ENCODE results near the gene RANBP1. TPM values are rescaled to one million over a fixed set of nuclear protein-coding genes. Genes with fewer than 3 reads are reported as not detected.

RANBP1 gene
- total and polyA plus RNA-seq, 4 donors: 111 to 210 (median 177) TPM

- no peaks in the 10 kb centered on the region for H3K9me3 ChIP-seq (ENCODE audit: control insufficient read depth, insufficient read depth, low read length)
- no peak overlapping the region for H3K4me3 ChIP-seq (ENCODE audit: low read depth, low read length)
- peaks cover 92% of the 10 kb centered on the region for H3K36me3 ChIP-seq (ENCODE audit: control insufficient read depth, insufficient read depth, low read length)
- 85% methylated on average over 6 of the region's 11 CpGs for WGBS (ENCODE audit: insufficient coverage)
- no peak for DNase-seq (ENCODE audit: low read depth in 4 of 6, low spot score in 6 of 6)
- no peak overlapping the region for H3K27ac ChIP-seq (ENCODE audit: low read depth, low read length)
- no peaks in the 10 kb centered on the region for H3K27me3 ChIP-seq (ENCODE audit: control insufficient read depth, insufficient read depth, low read length)
- peaks cover 11% of the 10 kb centered on the region for H3K4me1 ChIP-seq (ENCODE audit: control insufficient read depth, insufficient read depth, low read length)
Measured at GRCh38 chr22:20124083-20124787, 8.3 kb downstream of the RANBP1 start.

GRCh38 chr22:20125201-20126174, 9.6 kb downstream of the RANBP1 start:
- Histone ChIP-seq H3K36me3 (ENCODE audit: control insufficient read depth, insufficient read depth, low read length) (peaks cover 80% of the 10 kb centered on the region), H3K27me3 (ENCODE audit: control insufficient read depth, insufficient read depth, low read length) (no peaks in the 10 kb centered on the region), H3K4me3 (ENCODE audit: low read depth, low read length) (no peak overlapping the region), H3K4me1 (ENCODE audit: control insufficient read depth, insufficient read depth, low read length) (peaks cover 13% of the 10 kb centered on the region), H3K9me3 (ENCODE audit: control insufficient read depth, insufficient read depth, low read length) (no peaks in the 10 kb centered on the region), H3K27ac (ENCODE audit: low read depth, low read length) (no peak overlapping the region)
- no peak for DNase-seq (ENCODE audit: low read depth in 4 of 6, low spot score in 6 of 6)
- WGBS (ENCODE audit: insufficient coverage): 94% methylated on average over 28 of the region's 32 CpGs

DNA sequence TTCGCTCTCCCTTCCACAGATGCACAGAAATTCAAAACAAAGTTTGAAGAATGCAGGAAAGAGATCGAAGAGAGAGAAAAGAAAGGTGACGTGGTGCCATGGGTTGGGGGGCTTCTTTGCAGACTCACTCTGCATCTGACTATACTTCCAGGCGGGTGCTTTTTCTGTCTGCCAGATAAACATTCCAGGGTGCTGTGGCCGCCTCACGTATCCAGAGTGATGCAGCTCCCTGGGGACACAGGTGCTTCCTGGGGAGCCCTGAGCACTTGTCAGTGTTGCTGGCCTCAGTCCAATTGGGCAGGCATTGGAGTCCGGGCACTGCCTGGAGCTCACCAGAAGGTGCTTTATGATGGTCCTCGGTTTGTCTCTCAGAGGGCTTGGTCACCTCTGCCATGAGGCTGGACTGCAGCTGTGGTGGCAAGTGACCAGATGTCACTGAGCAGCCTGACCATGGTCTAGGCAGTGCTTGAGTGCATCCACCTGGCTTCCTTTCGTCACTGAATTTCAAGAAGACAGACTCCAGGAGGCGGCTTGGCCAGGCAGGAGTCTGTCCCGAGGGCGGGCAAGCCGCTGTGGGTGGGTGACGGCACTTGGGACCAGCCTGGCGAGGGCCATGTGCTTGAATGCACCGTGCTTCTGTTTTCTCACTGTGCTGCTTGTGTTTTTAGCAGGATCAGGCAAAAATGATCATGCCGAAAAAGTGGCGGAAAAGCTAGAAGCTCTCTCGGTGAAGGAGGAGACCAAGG, 10.6 kb downstream of the RANBP1 start:
- H3K9me3 ChIP-seq (ENCODE audit: control insufficient read depth, insufficient read depth, low read length): no peaks in the 10 kb centered on the region
- H3K36me3 ChIP-seq (ENCODE audit: control insufficient read depth, insufficient read depth, low read length): peaks cover 70% of the 10 kb centered on the region
- H3K4me1 ChIP-seq (ENCODE audit: control insufficient read depth, insufficient read depth, low read length): peaks cover 13% of the 10 kb centered on the region
- DNase-seq (ENCODE audit: low read depth in 4 of 6, low spot score in 6 of 6): no peak
- 89% methylated on average over 14 of the region's 19 CpGs for WGBS (ENCODE audit: insufficient coverage)
- no peak overlapping the region for H3K4me3 ChIP-seq (ENCODE audit: low read depth, low read length)
- H3K27ac ChIP-seq (ENCODE audit: low read depth, low read length): no peak overlapping the region
- no peaks in the 10 kb centered on the region for H3K27me3 ChIP-seq (ENCODE audit: control insufficient read depth, insufficient read depth, low read length)

DNA sequence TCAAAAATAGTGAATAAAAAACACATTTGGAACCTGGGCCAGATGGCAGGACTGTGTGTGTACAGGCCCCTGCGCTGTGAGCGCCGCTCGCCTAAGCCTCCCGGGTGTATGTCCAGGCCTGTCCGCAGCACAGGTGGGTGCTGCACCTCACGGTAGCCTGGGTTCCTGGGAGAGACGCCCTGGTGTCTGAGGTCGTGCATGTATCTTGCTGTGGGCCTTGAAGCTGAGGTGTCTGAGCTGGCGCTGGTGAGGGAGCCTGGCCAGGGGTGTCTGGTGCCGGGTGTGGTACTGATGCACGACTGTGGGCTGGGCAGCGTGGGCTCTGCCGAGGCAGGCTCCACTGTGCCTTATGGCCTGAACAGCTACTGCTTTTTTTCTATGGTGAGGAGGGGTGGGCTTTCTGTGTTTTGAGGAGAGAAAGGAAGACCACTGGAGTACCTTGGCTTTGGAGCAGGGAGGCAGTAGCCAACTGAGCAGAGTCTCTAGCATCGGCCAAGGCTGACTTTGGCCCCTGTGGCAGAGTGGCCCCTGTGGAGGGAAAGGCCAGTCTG, 11.5 kb downstream of the RANBP1 start:
- H3K36me3 ChIP-seq (ENCODE audit: control insufficient read depth, insufficient read depth, low read length): peaks cover 62% of the 10 kb centered on the region
- H3K4me1 ChIP-seq (ENCODE audit: control insufficient read depth, insufficient read depth, low read length): peaks cover 17% of the 10 kb centered on the region

GRCh38 chr22:20127869-20128618, 12.1 kb downstream of the RANBP1 start:
- no peaks in the 10 kb centered on the region for H3K9me3 ChIP-seq (ENCODE audit: control insufficient read depth, insufficient read depth, low read length)
- peaks cover 58% of the 10 kb centered on the region for H3K36me3 ChIP-seq (ENCODE audit: control insufficient read depth, insufficient read depth, low read length)
- H3K4me3 ChIP-seq (ENCODE audit: low read depth, low read length): no peak overlapping the region
- H3K4me1 ChIP-seq (ENCODE audit: control insufficient read depth, insufficient read depth, low read length): peaks cover 24% of the 10 kb centered on the region
- H3K27ac ChIP-seq (ENCODE audit: low read depth, low read length): no peak overlapping the region
- DNase-seq (ENCODE audit: low read depth in 4 of 6, low spot score in 6 of 6): no peak
- 62% methylated on average over 10 of the region's 17 CpGs for WGBS (ENCODE audit: insufficient coverage)
- H3K27me3 ChIP-seq (ENCODE audit: control insufficient read depth, insufficient read depth, low read length): no peaks in the 10 kb centered on the region

More for the DNA sequence above, 11.5 kb downstream of the RANBP1 start:
- DNase-seq (ENCODE audit: low read depth in 4 of 6, low spot score in 6 of 6): no peak
- no peak overlapping the region for H3K4me3 ChIP-seq (ENCODE audit: low read depth, low read length)
- no peaks in the 10 kb centered on the region for H3K9me3 ChIP-seq (ENCODE audit: control insufficient read depth, insufficient read depth, low read length)
- H3K27ac ChIP-seq (ENCODE audit: low read depth, low read length): no peak overlapping the region
- H3K27me3 ChIP-seq (ENCODE audit: control insufficient read depth, insufficient read depth, low read length): no peaks in the 10 kb centered on the region
- 92% methylated on average over 15 of the region's 15 CpGs for WGBS (ENCODE audit: insufficient coverage)

GRCh38 chr22:20128619-20128901, 12.7 kb downstream of the RANBP1 start:
- peaks cover 53% of the 10 kb centered on the region for H3K36me3 ChIP-seq (ENCODE audit: control insufficient read depth, insufficient read depth, low read length)
- WGBS (ENCODE audit: insufficient coverage): 38% methylated on average over 2 of the region's 2 CpGs

DNA sequence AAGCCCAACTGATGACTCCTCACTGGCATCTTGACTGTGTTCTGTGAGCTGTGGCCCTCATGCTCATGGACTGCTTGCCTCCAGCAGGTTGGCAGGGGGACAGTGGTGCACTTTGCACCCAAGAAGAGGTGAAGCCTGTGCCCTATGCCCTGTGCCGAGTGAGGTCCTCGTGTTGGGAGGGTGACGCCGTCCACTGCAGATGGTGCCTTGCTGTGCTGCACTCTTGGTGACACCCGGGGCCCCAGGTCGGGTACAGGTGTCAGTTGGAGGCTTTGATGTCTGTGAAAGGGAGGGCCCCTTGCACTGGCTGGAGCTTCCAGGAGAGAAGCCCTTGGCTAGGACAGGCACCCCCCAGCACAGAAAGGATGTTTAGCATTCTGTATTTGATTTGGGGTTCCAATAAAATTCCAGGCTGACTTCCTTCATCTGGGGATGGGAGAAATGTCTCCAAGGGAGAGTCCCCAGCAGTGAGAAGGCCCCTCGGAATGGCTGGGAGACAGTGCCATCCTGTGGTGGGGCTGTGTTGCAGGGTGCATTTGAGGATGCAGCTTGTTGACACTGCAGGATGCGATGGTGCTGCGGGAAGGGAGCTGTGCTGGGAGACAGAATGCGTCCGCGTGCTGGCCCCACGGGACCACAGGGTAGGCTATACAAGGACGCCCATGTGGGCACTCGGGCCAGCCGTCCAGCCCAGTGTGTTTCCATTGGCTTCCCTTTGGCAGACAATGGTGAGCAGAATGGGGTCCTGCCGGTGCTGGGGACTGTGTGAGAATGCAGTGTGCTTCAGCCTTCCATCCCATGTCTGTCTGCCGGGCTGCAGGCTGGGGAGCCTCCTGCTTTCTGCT, 13.2 kb downstream of the RANBP1 start:
- no peak for DNase-seq (ENCODE audit: low read depth in 4 of 6, low spot score in 6 of 6)
- no peak overlapping the region for H3K27ac ChIP-seq (ENCODE audit: low read depth, low read length)
- no peaks in the 10 kb centered on the region for H3K9me3 ChIP-seq (ENCODE audit: control insufficient read depth, insufficient read depth, low read length)
- peaks cover 52% of the 10 kb centered on the region for H3K36me3 ChIP-seq (ENCODE audit: control insufficient read depth, insufficient read depth, low read length)
- H3K4me1 ChIP-seq (ENCODE audit: control insufficient read depth, insufficient read depth, low read length): peaks cover 35% of the 10 kb centered on the region
- 38% methylated on average over 18 of the region's 18 CpGs for WGBS (ENCODE audit: insufficient coverage)
- H3K4me3 ChIP-seq (ENCODE audit: low read depth, low read length): no peak overlapping the region
- no peaks in the 10 kb centered on the region for H3K27me3 ChIP-seq (ENCODE audit: control insufficient read depth, insufficient read depth, low read length)

More at GRCh38 chr22:20128619-20128901, 12.7 kb downstream of the RANBP1 start:
- Histone ChIP-seq H3K27me3 (ENCODE audit: control insufficient read depth, insufficient read depth, low read length) (no peaks in the 10 kb centered on the region), H3K27ac (ENCODE audit: low read depth, low read length) (no peak overlapping the region), H3K9me3 (ENCODE audit: control insufficient read depth, insufficient read depth, low read length) (no peaks in the 10 kb centered on the region), H3K4me1 (ENCODE audit: control insufficient read depth, insufficient read depth, low read length) (peaks cover 29% of the 10 kb centered on the region), H3K4me3 (ENCODE audit: low read depth, low read length) (no peak overlapping the region)
- DNase-seq (ENCODE audit: low read depth in 4 of 6, low spot score in 6 of 6): no peak

GRCh38 chr22:20129747-20130014, 13.8 kb downstream of the RANBP1 start:
- H3K27ac ChIP-seq (ENCODE audit: low read depth, low read length): no peak overlapping the region
- H3K36me3 ChIP-seq (ENCODE audit: control insufficient read depth, insufficient read depth, low read length): peaks cover 52% of the 10 kb centered on the region
- no peak for DNase-seq (ENCODE audit: low read depth in 4 of 6, low spot score in 6 of 6)
- no peak overlapping the region for H3K4me3 ChIP-seq (ENCODE audit: low read depth, low read length)
- no peaks in the 10 kb centered on the region for H3K27me3 ChIP-seq (ENCODE audit: control insufficient read depth, insufficient read depth, low read length)
- WGBS (ENCODE audit: insufficient coverage): 80% methylated on average over 1 of the region's 3 CpGs
- H3K4me1 ChIP-seq (ENCODE audit: control insufficient read depth, insufficient read depth, low read length): peaks cover 38% of the 10 kb centered on the region
- no peaks in the 10 kb centered on the region for H3K9me3 ChIP-seq (ENCODE audit: control insufficient read depth, insufficient read depth, low read length)
